Measurements from ENCODE around the gene RIBC2.
A peak's percentile ranks its signal among the peaks of the same experiment; 100 is the strongest.

The RIBC2 gene

GRCh38 chr22:45450921-45451651, 37.6 kb downstream of the RIBC2 start:
- H3K79me1 ChIP-seq (ENCODE audit: low read depth, low read length): no peaks in the 10 kb centered on the region
- H3K9ac ChIP-seq (ENCODE audit: low read depth, low read length, poor library complexity): no peak overlapping the region
- H3K4me1 ChIP-seq (ENCODE audit: control insufficient read depth in 2 of 2, insufficient read depth in 1 of 2, low read depth in 1 of 2, low read length in 2 of 2): no peaks in the 10 kb centered on the region
- H3K4me3 ChIP-seq (ENCODE audit: low read length in 2 of 2): no peak overlapping the region
- H3K23ac ChIP-seq (ENCODE audit: low read depth, low read length, poor library complexity): no peak overlapping the region
- no peak overlapping the region for H2AK5ac ChIP-seq (ENCODE audit: low read depth, low read length)
- H3K4ac ChIP-seq (ENCODE audit: low read length): no peak overlapping the region
- H4K91ac ChIP-seq (ENCODE audit: low read depth, low read length, poor library complexity): no peak overlapping the region
- no peak overlapping the region for H2AFZ ChIP-seq (ENCODE audit: low read length)
- H3K4me2 ChIP-seq (ENCODE audit: insufficient read depth, low read length, poor library complexity, severe bottlenecking): no peak overlapping the region
- WGBS, 2 donors (ENCODE audit: extremely low coverage in 2 of 2, insufficient read length in 2 of 2, insufficient replicate concordance in 1 of 2): no CpG with 5 or more reads among the region's 12 CpGs
- no peaks in the 10 kb centered on the region for H3K36me3 ChIP-seq (replicated peaks in 1 of 2; ENCODE audit: control insufficient read depth in 2 of 2, insufficient read depth in 2 of 2, low read length in 2 of 2)
- no peak for DNase-seq (ENCODE audit: low spot score)
- no peak overlapping the region for H3K14ac ChIP-seq (ENCODE audit: low read length)
- H2BK5ac ChIP-seq (ENCODE audit: low read length): no peak overlapping the region
- H2BK15ac ChIP-seq (ENCODE audit: low read length): no peak overlapping the region
- H3K27ac ChIP-seq (replicated peaks; ENCODE audit: low read length): no peak overlapping the region
- no peaks in the 10 kb centered on the region for H3K9me3 ChIP-seq (replicated peaks in 1 of 2; ENCODE audit: control insufficient read depth in 2 of 2, insufficient read depth in 1 of 2, low read depth in 1 of 2, low read length in 2 of 2)
- H4K8ac ChIP-seq (ENCODE audit: low read depth, low read length): no peak overlapping the region
- no peak overlapping the region for H2BK12ac ChIP-seq (ENCODE audit: low read length)
- peaks cover 0 to 50% (median 0%) of the 10 kb centered on the region in 3 experiments for H3K27me3 ChIP-seq (ENCODE audit: control insufficient read depth in 3 of 3, insufficient read depth in 3 of 3, low read depth in 1 of 3, low read length in 3 of 3)
- H2BK120ac ChIP-seq (ENCODE audit: low read depth, low read length): no peak overlapping the region
- H3K18ac ChIP-seq (ENCODE audit: low read length): no peak overlapping the region

GRCh38 chr22:45451972-45452371, 38.5 kb downstream of the RIBC2 start:
- Histone ChIP-seq H4K8ac (ENCODE audit: low read depth, low read length) (no peak overlapping the region), H3K14ac (ENCODE audit: low read length) (no peak overlapping the region), H3K27me3 (ENCODE audit: control insufficient read depth in 3 of 3, insufficient read depth in 3 of 3, low read depth in 1 of 3, low read length in 3 of 3) (peaks cover 0 to 50% (median 0%) of the 10 kb centered on the region in 3 experiments), H3K9me3 (replicated peaks in 1 of 2; ENCODE audit: control insufficient read depth in 2 of 2, insufficient read depth in 1 of 2, low read depth in 1 of 2, low read length in 2 of 2) (no peaks in the 10 kb centered on the region), H2BK15ac (ENCODE audit: low read length) (no peak overlapping the region), H3K27ac (replicated peaks; ENCODE audit: low read length) (no peak overlapping the region), H3K36me3 (replicated peaks in 1 of 2; ENCODE audit: control insufficient read depth in 2 of 2, insufficient read depth in 2 of 2, low read length in 2 of 2) (no peaks in the 10 kb centered on the region), H4K91ac (ENCODE audit: low read depth, low read length, poor library complexity) (no peak overlapping the region), H3K4ac (ENCODE audit: low read length) (no peak overlapping the region), H3K79me1 (ENCODE audit: low read depth, low read length) (no peaks in the 10 kb centered on the region), H2BK120ac (ENCODE audit: low read depth, low read length) (no peak overlapping the region), H3K9ac (ENCODE audit: low read depth, low read length, poor library complexity) (no peak overlapping the region), H2BK5ac (ENCODE audit: low read length) (no peak overlapping the region), H3K23ac (ENCODE audit: low read depth, low read length, poor library complexity) (no peak overlapping the region), H3K18ac (ENCODE audit: low read length) (no peak overlapping the region), H2AK5ac (ENCODE audit: low read depth, low read length) (no peak overlapping the region), H2BK12ac (ENCODE audit: low read length) (no peak overlapping the region), H3K4me1 (ENCODE audit: control insufficient read depth in 2 of 2, insufficient read depth in 1 of 2, low read depth in 1 of 2, low read length in 2 of 2) (no peaks in the 10 kb centered on the region), H2AFZ (ENCODE audit: low read length) (no peak overlapping the region), H3K4me3 (ENCODE audit: low read length in 2 of 2) (no peak overlapping the region), H3K4me2 (ENCODE audit: insufficient read depth, low read length, poor library complexity, severe bottlenecking) (no peak overlapping the region)
- WGBS, 2 donors (ENCODE audit: extremely low coverage in 2 of 2, insufficient read length in 2 of 2, insufficient replicate concordance in 1 of 2): no CpG with 5 or more reads among the region's 6 CpGs
- no peak for DNase-seq (ENCODE audit: low spot score)

DNA sequence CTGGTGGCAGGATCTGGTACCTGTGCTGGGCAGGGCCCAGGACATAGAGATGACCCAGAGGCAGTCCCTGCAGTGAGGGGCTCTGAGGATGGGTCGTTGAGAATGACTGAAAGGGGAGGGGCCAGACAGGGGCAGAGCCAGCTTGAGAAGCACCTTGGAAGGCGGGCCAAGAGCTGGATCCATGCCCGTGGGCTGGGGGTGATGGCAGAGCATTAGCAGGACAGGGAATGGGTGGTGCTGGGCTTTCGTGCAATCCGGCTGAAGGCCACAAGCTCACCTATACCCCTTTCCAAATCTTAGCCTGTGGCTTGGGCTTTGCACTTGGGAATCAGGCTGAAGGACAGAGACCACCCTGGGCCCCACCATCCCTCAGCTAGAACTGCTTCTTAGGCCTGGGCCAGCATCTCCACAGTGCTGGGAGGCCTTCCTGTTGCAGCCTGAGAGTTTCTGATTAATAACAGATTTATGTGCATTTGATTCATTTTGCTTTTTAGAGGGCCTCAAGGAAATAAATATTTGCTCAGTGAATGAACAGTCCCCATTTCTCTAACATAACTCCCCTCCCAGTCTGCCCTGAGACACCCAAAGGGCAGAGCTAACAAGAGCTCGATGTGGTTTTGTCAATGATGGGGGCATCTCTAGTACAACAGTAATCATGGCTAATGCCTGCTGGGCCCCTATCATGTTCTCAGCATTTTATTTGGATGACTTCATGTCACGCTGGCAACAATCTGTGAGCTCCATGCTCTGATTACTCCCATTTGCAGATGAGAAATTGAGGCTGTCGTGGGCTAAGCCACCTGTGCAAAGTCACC, 39.3 kb downstream of the RIBC2 start:
- H3K4ac ChIP-seq (ENCODE audit: low read length): no peak overlapping the region
- no peak overlapping the region for H4K91ac ChIP-seq (ENCODE audit: low read depth, low read length, poor library complexity)
- peaks cover 0 to 55% (median 0%) of the 10 kb centered on the region in 3 experiments for H3K27me3 ChIP-seq (ENCODE audit: control insufficient read depth in 3 of 3, insufficient read depth in 3 of 3, low read depth in 1 of 3, low read length in 3 of 3)
- no peak overlapping the region for H2BK12ac ChIP-seq (ENCODE audit: low read length)
- no peak overlapping the region for H3K4me3 ChIP-seq (ENCODE audit: low read length in 2 of 2)
- no CpG with 5 or more reads among the region's 8 CpGs for WGBS, 2 donors (ENCODE audit: extremely low coverage in 2 of 2, insufficient read length in 2 of 2, insufficient replicate concordance in 1 of 2)
- no peak for DNase-seq (ENCODE audit: low spot score)
- peak overlapping the region; percentile 50 for H3K18ac ChIP-seq (ENCODE audit: low read length)
- no peaks in the 10 kb centered on the region for H3K9me3 ChIP-seq (replicated peaks in 1 of 2; ENCODE audit: control insufficient read depth in 2 of 2, insufficient read depth in 1 of 2, low read depth in 1 of 2, low read length in 2 of 2)
- no peak overlapping the region for H3K23ac ChIP-seq (ENCODE audit: low read depth, low read length, poor library complexity)
- H3K79me1 ChIP-seq (ENCODE audit: low read depth, low read length): no peaks in the 10 kb centered on the region
- H2AK5ac ChIP-seq (ENCODE audit: low read depth, low read length): peak overlapping the region; percentile 53
- H3K4me2 ChIP-seq (ENCODE audit: insufficient read depth, low read length, poor library complexity, severe bottlenecking): no peak overlapping the region
- H3K9ac ChIP-seq (ENCODE audit: low read depth, low read length, poor library complexity): no peak overlapping the region
- no peaks in the 10 kb centered on the region for H3K4me1 ChIP-seq (ENCODE audit: control insufficient read depth in 2 of 2, insufficient read depth in 1 of 2, low read depth in 1 of 2, low read length in 2 of 2)
- H2AFZ ChIP-seq (ENCODE audit: low read length): no peak overlapping the region
- no peak overlapping the region for H2BK120ac ChIP-seq (ENCODE audit: low read depth, low read length)
- peak overlapping the region; percentile 84 for H4K8ac ChIP-seq (ENCODE audit: low read depth, low read length)
- H3K27ac ChIP-seq (replicated peaks; ENCODE audit: low read length): no peak overlapping the region
- peak overlapping the region; percentile 44 for H2BK15ac ChIP-seq (ENCODE audit: low read length)
- no peak overlapping the region for H2BK5ac ChIP-seq (ENCODE audit: low read length)
- H3K14ac ChIP-seq (ENCODE audit: low read length): no peak overlapping the region
- no peaks in the 10 kb centered on the region for H3K36me3 ChIP-seq (replicated peaks in 1 of 2; ENCODE audit: control insufficient read depth in 2 of 2, insufficient read depth in 2 of 2, low read length in 2 of 2)

DNA sequence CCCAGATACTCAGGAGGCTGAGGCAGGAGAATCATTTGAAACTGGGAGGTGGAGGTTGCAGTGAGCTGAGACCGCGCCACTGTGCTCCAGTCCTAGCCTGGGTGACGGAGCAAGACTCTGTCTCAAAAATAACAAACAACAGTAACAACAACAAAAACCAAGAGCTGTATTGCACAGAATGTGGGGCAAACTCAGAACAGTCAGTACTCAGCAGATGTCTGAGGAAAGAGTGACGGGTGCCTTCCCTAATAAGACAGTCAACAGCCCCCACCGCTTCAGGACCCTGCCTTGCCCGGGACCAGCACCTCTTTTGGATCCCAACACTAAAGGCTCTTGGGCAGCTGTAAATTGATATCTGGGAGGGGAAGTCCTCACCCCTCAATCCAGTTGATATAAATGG, 40.3 kb downstream of the RIBC2 start:
- Histone ChIP-seq H3K36me3 (replicated peaks in 1 of 2; ENCODE audit: control insufficient read depth in 2 of 2, insufficient read depth in 2 of 2, low read length in 2 of 2) (no peaks in the 10 kb centered on the region), H4K91ac (ENCODE audit: low read depth, low read length, poor library complexity) (no peak overlapping the region), H3K9ac (ENCODE audit: low read depth, low read length, poor library complexity) (no peak overlapping the region), H3K18ac (ENCODE audit: low read length) (no peak overlapping the region), H2BK120ac (ENCODE audit: low read depth, low read length) (no peak overlapping the region), H3K27ac (replicated peaks; ENCODE audit: low read length) (no peak overlapping the region), H3K9me3 (replicated peaks in 1 of 2; ENCODE audit: control insufficient read depth in 2 of 2, insufficient read depth in 1 of 2, low read depth in 1 of 2, low read length in 2 of 2) (no peaks in the 10 kb centered on the region), H3K23ac (ENCODE audit: low read depth, low read length, poor library complexity) (no peak overlapping the region), H3K27me3 (ENCODE audit: control insufficient read depth in 3 of 3, insufficient read depth in 3 of 3, low read depth in 1 of 3, low read length in 3 of 3) (peaks cover 0 to 55% (median 0%) of the 10 kb centered on the region in 3 experiments), H3K14ac (ENCODE audit: low read length) (no peak overlapping the region), H2AFZ (ENCODE audit: low read length) (no peak overlapping the region), H3K4me3 (ENCODE audit: low read length in 2 of 2) (no peak overlapping the region), H2BK5ac (ENCODE audit: low read length) (no peak overlapping the region), H3K4ac (ENCODE audit: low read length) (no peak overlapping the region), H3K4me2 (ENCODE audit: insufficient read depth, low read length, poor library complexity, severe bottlenecking) (no peak overlapping the region), H3K79me1 (ENCODE audit: low read depth, low read length) (no peaks in the 10 kb centered on the region), H2AK5ac (ENCODE audit: low read depth, low read length) (no peak overlapping the region), H3K4me1 (ENCODE audit: control insufficient read depth in 2 of 2, insufficient read depth in 1 of 2, low read depth in 1 of 2, low read length in 2 of 2) (no peaks in the 10 kb centered on the region), H2BK12ac (ENCODE audit: low read length) (no peak overlapping the region), H2BK15ac (ENCODE audit: low read length) (no peak overlapping the region), H4K8ac (ENCODE audit: low read depth, low read length) (no peak overlapping the region)
- DNase-seq (ENCODE audit: low spot score): no peak
- no CpG with 5 or more reads among the region's 6 CpGs for WGBS, 2 donors (ENCODE audit: extremely low coverage in 2 of 2, insufficient read length in 2 of 2, insufficient replicate concordance in 1 of 2)

All from neuronal stem cell (in vitro differentiated cells).